Measurements from ENCODE around the gene ULK4.

Gene ULK4

GRCh38 chr3:41304593-41304992 lies 657.3 kb downstream of the ULK4 start:
- no peaks in the 10 kb centered on the region for H3K36me3 ChIP-seq (ENCODE audit: low read length)
- H4K20me1 ChIP-seq (ENCODE audit: low read depth, low read length): no peaks in the 10 kb centered on the region
- H3K27ac ChIP-seq (ENCODE audit: low read depth, low read length): no peak overlapping the region
- H3K79me2 ChIP-seq (ENCODE audit: insufficient read depth, low read length): no peaks in the 10 kb centered on the region
- no peaks in the 10 kb centered on the region for H3K9me2 ChIP-seq (replicated peaks; ENCODE audit: insufficient read depth, low read length)
- H3K4me2 ChIP-seq (ENCODE audit: low read depth, low read length, poor library complexity, severe bottlenecking): no peak overlapping the region
- H3K9ac ChIP-seq (ENCODE audit: low read length): no peak overlapping the region
- H3K27me3 ChIP-seq (ENCODE audit: low read length): no peaks in the 10 kb centered on the region
- TF ChIP-seq CTCF (IDR thresholded peaks at IDR 0.05; ENCODE audit: insufficient read depth, low read length, poor library complexity, severe bottlenecking) (no peak), EZH2phosphoT487 (conservative IDR thresholded peaks at IDR 0.05; ENCODE audit: low read length) (no peak)
- no peaks in the 10 kb centered on the region for H3K9me3 ChIP-seq (ENCODE audit: insufficient read depth, low read length)
- no peak overlapping the region for H3K4me3 ChIP-seq (ENCODE audit: insufficient read depth, low read length, poor library complexity, severe bottlenecking)
- H2AFZ ChIP-seq (ENCODE audit: low read depth, low read length, severe bottlenecking): no peak overlapping the region
- no peaks in the 10 kb centered on the region for H3F3A ChIP-seq (ENCODE audit: insufficient read depth)

GRCh38 chr3:41302295-41302694 lies 659.6 kb downstream of the ULK4 start:
- H2AFZ ChIP-seq (ENCODE audit: low read depth, low read length, severe bottlenecking): no peak overlapping the region
- no peaks in the 10 kb centered on the region for H4K20me1 ChIP-seq (ENCODE audit: low read depth, low read length)
- H3K27ac ChIP-seq (ENCODE audit: low read depth, low read length): no peak overlapping the region
- no peaks in the 10 kb centered on the region for H3K9me3 ChIP-seq (ENCODE audit: insufficient read depth, low read length)
- TF ChIP-seq EZH2phosphoT487 (conservative IDR thresholded peaks at IDR 0.05; ENCODE audit: low read length): no peak
- TF ChIP-seq CTCF (IDR thresholded peaks at IDR 0.05; ENCODE audit: insufficient read depth, low read length, poor library complexity, severe bottlenecking): no peak
- no peak overlapping the region for H3K9ac ChIP-seq (ENCODE audit: low read length)
- no peaks in the 10 kb centered on the region for H3K79me2 ChIP-seq (ENCODE audit: insufficient read depth, low read length)
- no peaks in the 10 kb centered on the region for H3K9me2 ChIP-seq (replicated peaks; ENCODE audit: insufficient read depth, low read length)
- no peak overlapping the region for H3K4me2 ChIP-seq (ENCODE audit: low read depth, low read length, poor library complexity, severe bottlenecking)
- no peaks in the 10 kb centered on the region for H3K36me3 ChIP-seq (ENCODE audit: low read length)
- H3K27me3 ChIP-seq (ENCODE audit: low read length): no peaks in the 10 kb centered on the region
- H3K4me3 ChIP-seq (ENCODE audit: insufficient read depth, low read length, poor library complexity, severe bottlenecking): no peak overlapping the region
- no peaks in the 10 kb centered on the region for H3F3A ChIP-seq (ENCODE audit: insufficient read depth)

- no peak overlapping the region for H3K4me2 ChIP-seq (ENCODE audit: low read depth, low read length, poor library complexity, severe bottlenecking)
- H3K79me2 ChIP-seq (ENCODE audit: insufficient read depth, low read length): no peaks in the 10 kb centered on the region
- no peaks in the 10 kb centered on the region for H4K20me1 ChIP-seq (ENCODE audit: low read depth, low read length)
- H3K4me3 ChIP-seq (ENCODE audit: insufficient read depth, low read length, poor library complexity, severe bottlenecking): no peak overlapping the region
- no peaks in the 10 kb centered on the region for H3F3A ChIP-seq (ENCODE audit: insufficient read depth)
- no peak overlapping the region for H3K27ac ChIP-seq (ENCODE audit: low read depth, low read length)
- no peaks in the 10 kb centered on the region for H3K9me3 ChIP-seq (ENCODE audit: insufficient read depth, low read length)
- TF ChIP-seq CTCF (IDR thresholded peaks at IDR 0.05; ENCODE audit: insufficient read depth, low read length, poor library complexity, severe bottlenecking) (no peak), EZH2phosphoT487 (conservative IDR thresholded peaks at IDR 0.05; ENCODE audit: low read length) (no peak)
- H3K27me3 ChIP-seq (ENCODE audit: low read length): no peaks in the 10 kb centered on the region
- no peak overlapping the region for H2AFZ ChIP-seq (ENCODE audit: low read depth, low read length, severe bottlenecking)
- H3K9me2 ChIP-seq (replicated peaks; ENCODE audit: insufficient read depth, low read length): no peaks in the 10 kb centered on the region
- H3K9ac ChIP-seq (ENCODE audit: low read length): no peak overlapping the region
- H3K36me3 ChIP-seq (ENCODE audit: low read length): no peaks in the 10 kb centered on the region
Observed at GRCh38 chr3:41301548-41301947, 660.4 kb downstream of the ULK4 start.

Data from SU-DHL-6 (cell line).